Measurements from ENCODE around the gene GBP6. TPM values are rescaled to one million over a fixed set of nuclear protein-coding genes. Genes with fewer than 3 reads are reported as not detected.

GBP6 gene
- total RNA-seq, 1 donor from 2014 or later, result not detected

Other genes with a start within 250 kb of the GBP6 start
- 7.8 TPM for gene GBP2, start 237.9 kb upstream of the GBP6 start, total RNA-seq
- gene GBP7, start 188.1 kb upstream of the GBP6 start, total RNA-seq, result 22.9 TPM
- 5.3 TPM for gene GBP4, start 165.1 kb upstream of the GBP6 start, total RNA-seq
- 0.68 TPM for gene GBP5, start 91.2 kb upstream of the GBP6 start, total RNA-seq
- gene LRRC8B, start 160.8 kb downstream of the GBP6 start, total RNA-seq, result 2.8 TPM